ENCODE measurements around the gene PIGW. TPM values are rescaled to one million over a fixed set of nuclear protein-coding genes. Genes with fewer than 3 reads are reported as not detected.

The PIGW gene
- polyA plus RNA-seq, 3 donors = 3.1 to 5.9 (median 3.7) TPM

- Mint-ChIP-seq H3K4me1 (no peaks in the 10 kb centered on the region), H3K9me3 (no peaks in the 10 kb centered on the region), H3K27me3 (ENCODE audit: low read depth in 3 of 3) (peaks cover 0 to 4% (median 0%) of the 10 kb centered on the region in 3 donors), H3K27ac (no peak overlapping the region), H3K36me3 (peaks cover 43 to 66% of the 10 kb centered on the region in 2 donors), H3K4me3 (no peak overlapping the region)
- Histone ChIP-seq H3K79me2 (ENCODE audit: insufficient read depth, low read length) (no peaks in the 10 kb centered on the region), H3K9ac (ENCODE audit: insufficient read depth, low read length, poor library complexity, severe bottlenecking) (no peak overlapping the region), H3K4me1 (ENCODE audit: control insufficient read depth in 1 of 2, insufficient read depth in 2 of 2, low read length in 2 of 2) (no peaks in the 10 kb centered on the region), H3K9me3 (replicated peaks in 1 of 2; ENCODE audit: control insufficient read depth in 1 of 2, insufficient read depth in 1 of 2, low read length in 2 of 2) (no peaks in the 10 kb centered on the region), H2AFZ (ENCODE audit: insufficient read depth, low read depth, low read length, poor library complexity, severe bottlenecking) (no peak overlapping the region), H3K4me2 (replicated peaks; ENCODE audit: extremely low read depth, low read length, poor library complexity, severe bottlenecking) (no peak overlapping the region), H3K4me3 (replicated peaks in 1 of 3; ENCODE audit: low read depth in 2 of 3, low read length in 3 of 3) (no peak overlapping the region), H4K20me1 (ENCODE audit: insufficient read depth, low read length) (no peaks in the 10 kb centered on the region), H3K27me3 (ENCODE audit: control insufficient read depth in 2 of 2, insufficient read depth in 2 of 2, low read length in 2 of 2) (no peaks in the 10 kb centered on the region), H3K27ac (ENCODE audit: low read depth in 1 of 2, low read length in 2 of 2) (no peak overlapping the region), H3K36me3 (replicated peaks in 1 of 2; ENCODE audit: control insufficient read depth in 1 of 2, insufficient read depth in 2 of 2, low read length in 2 of 2) (peaks cover 16 to 72% of the 10 kb centered on the region in 2 donors)
- TF ChIP-seq CTCF (IDR thresholded peaks at IDR 0.05) = no peak
- 100% methylated on average over 1 of the region's 3 CpGs for WGBS (ENCODE audit: insufficient coverage)
- no peak for DNase-seq
- intact Hi-C loops (cut with micrococcal nuclease) = no loop called here
Measured at GRCh38 chr17:36514856-36515255, 19.9 kb upstream of the PIGW start.

GRCh38 chr17:36515837-36516236, 18.9 kb upstream of the PIGW start:
- WGBS (ENCODE audit: insufficient coverage) = 90% methylated on average over 2 of the region's 4 CpGs
- H3K9ac ChIP-seq (ENCODE audit: insufficient read depth, low read length, poor library complexity, severe bottlenecking) = no peak overlapping the region
- H3K4me3 ChIP-seq (replicated peaks in 1 of 3; ENCODE audit: low read depth in 2 of 3, low read length in 3 of 3) = no peak overlapping the region
- no peak overlapping the region for H3K27ac ChIP-seq (ENCODE audit: low read depth in 1 of 2, low read length in 2 of 2)
- no peak for DNase-seq
- no peak overlapping the region for H3K27ac Mint-ChIP-seq
- no peaks in the 10 kb centered on the region for H3K79me2 ChIP-seq (ENCODE audit: insufficient read depth, low read length)
- peaks cover 0 to 4% (median 0%) of the 10 kb centered on the region in 3 donors for H3K27me3 Mint-ChIP-seq (ENCODE audit: low read depth in 3 of 3)
- TF ChIP-seq CTCF (IDR thresholded peaks at IDR 0.05) = no peak
- H3K4me1 ChIP-seq (ENCODE audit: control insufficient read depth in 1 of 2, insufficient read depth in 2 of 2, low read length in 2 of 2) = no peaks in the 10 kb centered on the region
- H2AFZ ChIP-seq (ENCODE audit: insufficient read depth, low read depth, low read length, poor library complexity, severe bottlenecking) = no peak overlapping the region
- no peaks in the 10 kb centered on the region for H3K9me3 ChIP-seq (replicated peaks in 1 of 2; ENCODE audit: control insufficient read depth in 1 of 2, insufficient read depth in 1 of 2, low read length in 2 of 2)
- H3K27me3 ChIP-seq (ENCODE audit: control insufficient read depth in 2 of 2, insufficient read depth in 2 of 2, low read length in 2 of 2) = no peaks in the 10 kb centered on the region
- no peak overlapping the region for H3K4me3 Mint-ChIP-seq
- H3K36me3 Mint-ChIP-seq = peaks cover 43 to 67% of the 10 kb centered on the region in 2 donors
- H3K9me3 Mint-ChIP-seq = no peaks in the 10 kb centered on the region
- intact Hi-C loops (cut with micrococcal nuclease) = no loop called here
- H4K20me1 ChIP-seq (ENCODE audit: insufficient read depth, low read length) = no peaks in the 10 kb centered on the region
- peaks cover 16 to 69% of the 10 kb centered on the region in 2 donors for H3K36me3 ChIP-seq (replicated peaks in 1 of 2; ENCODE audit: control insufficient read depth in 1 of 2, insufficient read depth in 2 of 2, low read length in 2 of 2)
- no peaks in the 10 kb centered on the region for H3K4me1 Mint-ChIP-seq
- no peak overlapping the region for H3K4me2 ChIP-seq (replicated peaks; ENCODE audit: extremely low read depth, low read length, poor library complexity, severe bottlenecking)
